ENCODE measurements around the gene CFHR2.

Gene CFHR2

DNA sequence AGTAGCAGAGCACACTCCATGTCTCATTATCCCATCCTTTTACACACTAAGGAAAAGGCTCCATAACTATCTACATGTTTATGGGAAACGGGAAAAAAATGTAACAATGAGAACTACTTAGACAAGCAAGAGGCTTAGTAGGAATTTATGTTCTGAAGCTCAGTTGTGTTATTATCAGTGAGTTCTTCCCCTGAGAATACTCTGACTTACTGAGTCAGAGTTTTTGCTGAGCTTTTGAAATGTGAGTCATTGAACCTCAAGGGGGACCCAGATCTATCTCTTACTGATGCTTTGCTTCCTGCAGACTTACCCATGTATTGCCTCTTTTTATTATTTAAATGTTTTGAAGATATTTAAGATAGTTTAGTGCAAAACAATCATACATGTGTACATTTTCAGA lies 53.9 kb downstream of the CFHR2 start:
- WGBS (ENCODE audit: insufficient coverage): no CpG with 5 or more reads among the region's 1 CpG
- H3K9me3 ChIP-seq (ENCODE audit: control extremely low read depth in 1 of 5, control insufficient read depth in 4 of 5, insufficient read depth in 2 of 5, low read depth in 1 of 5, low read length in 4 of 5): no peaks in the 10 kb centered on the region
- CTCF ChIA-PET: no interaction called here
- H3K27me3 ChIP-seq (replicated peaks in 2 of 5; ENCODE audit: control insufficient read depth in 4 of 5, insufficient read depth in 5 of 5, low read length in 4 of 5): no peaks in the 10 kb centered on the region
- no peak overlapping the region for H3K27ac ChIP-seq (ENCODE audit: insufficient read depth in 1 of 2, low read depth in 1 of 2, low read length in 2 of 2, poor library complexity in 1 of 2, severe bottlenecking in 2 of 2)
- H3K4me3 ChIP-seq (ENCODE audit: control insufficient read depth in 1 of 7, extremely low read depth in 1 of 7, insufficient read depth in 4 of 7, low read depth in 2 of 7, low read length in 6 of 7): no peak overlapping the region
- DNase-seq: no peak
- no peaks in the 10 kb centered on the region for H3K4me1 ChIP-seq (ENCODE audit: control extremely low read depth in 1 of 4, control insufficient read depth in 4 of 4, insufficient read depth in 4 of 4, low read length in 3 of 4)
- POLR2A ChIA-PET: no interaction called here
- no peaks in the 10 kb centered on the region for H3K36me3 ChIP-seq (ENCODE audit: control insufficient read depth in 4 of 4, insufficient read depth in 4 of 4, low read length in 3 of 4)

GRCh38 chr1:197001828-197002227 lies 58.3 kb downstream of the CFHR2 start:
- CTCF ChIA-PET: no interaction called here
- DNase-seq: no peak
- H3K36me3 ChIP-seq (ENCODE audit: control insufficient read depth in 4 of 4, insufficient read depth in 4 of 4, low read length in 3 of 4): no peaks in the 10 kb centered on the region
- POLR2A ChIA-PET: no interaction called here
- no peak overlapping the region for H3K4me3 ChIP-seq (ENCODE audit: control insufficient read depth in 1 of 7, extremely low read depth in 1 of 7, insufficient read depth in 4 of 7, low read depth in 2 of 7, low read length in 6 of 7)
- no peak overlapping the region for H3K27ac ChIP-seq (ENCODE audit: insufficient read depth in 1 of 2, low read depth in 1 of 2, low read length in 2 of 2, poor library complexity in 1 of 2, severe bottlenecking in 2 of 2)
- H3K4me1 ChIP-seq (ENCODE audit: control extremely low read depth in 1 of 4, control insufficient read depth in 4 of 4, insufficient read depth in 4 of 4, low read length in 3 of 4): no peaks in the 10 kb centered on the region
- peaks cover 0 to 1% (median 0%) of the 10 kb centered on the region in 5 experiments for H3K9me3 ChIP-seq (ENCODE audit: control extremely low read depth in 1 of 5, control insufficient read depth in 4 of 5, insufficient read depth in 2 of 5, low read depth in 1 of 5, low read length in 4 of 5)
- 100% methylated on average over 2 of the region's 2 CpGs for WGBS (ENCODE audit: insufficient coverage)
- no peaks in the 10 kb centered on the region for H3K27me3 ChIP-seq (replicated peaks in 2 of 5; ENCODE audit: control insufficient read depth in 4 of 5, insufficient read depth in 5 of 5, low read length in 4 of 5)

DNA sequence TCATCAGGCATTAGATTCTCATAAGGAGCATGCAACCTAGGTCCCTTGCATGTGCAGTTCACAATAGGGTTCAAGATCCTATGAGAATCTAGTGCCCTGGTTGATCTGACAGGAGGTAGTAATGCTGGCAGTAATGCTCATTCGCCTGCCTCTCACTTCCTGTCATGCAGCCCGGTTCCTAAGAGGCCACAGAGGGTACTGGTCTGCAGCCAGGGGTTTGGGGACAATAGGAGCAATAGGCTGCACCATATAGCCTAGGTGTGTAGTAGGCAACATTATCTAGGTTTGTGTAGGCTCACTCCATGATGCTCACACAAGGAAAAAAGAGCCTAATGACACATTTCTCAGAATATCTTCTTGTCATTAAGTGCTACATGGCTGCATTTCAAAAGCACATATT lies 59.6 kb downstream of the CFHR2 start:
- DNase-seq: no peak
- Histone ChIP-seq H3K4me3 (ENCODE audit: control insufficient read depth in 1 of 7, extremely low read depth in 1 of 7, insufficient read depth in 4 of 7, low read depth in 2 of 7, low read length in 6 of 7) (no peak overlapping the region), H3K4me1 (ENCODE audit: control extremely low read depth in 1 of 4, control insufficient read depth in 4 of 4, insufficient read depth in 4 of 4, low read length in 3 of 4) (no peaks in the 10 kb centered on the region), H3K9me3 (ENCODE audit: control extremely low read depth in 1 of 5, control insufficient read depth in 4 of 5, insufficient read depth in 2 of 5, low read depth in 1 of 5, low read length in 4 of 5) (peaks cover 0 to 1% (median 0%) of the 10 kb centered on the region in 5 experiments), H3K27ac (ENCODE audit: insufficient read depth in 1 of 2, low read depth in 1 of 2, low read length in 2 of 2, poor library complexity in 1 of 2, severe bottlenecking in 2 of 2) (no peak overlapping the region), H3K36me3 (ENCODE audit: control insufficient read depth in 4 of 4, insufficient read depth in 4 of 4, low read length in 3 of 4) (no peaks in the 10 kb centered on the region), H3K27me3 (replicated peaks in 2 of 5; ENCODE audit: control insufficient read depth in 4 of 5, insufficient read depth in 5 of 5, low read length in 4 of 5) (no peaks in the 10 kb centered on the region)
- WGBS (ENCODE audit: insufficient coverage): 100% methylated on average over 1 of the region's 2 CpGs
- ChIA-PET POLR2A (no interaction called here), CTCF (no interaction called here)

DNA sequence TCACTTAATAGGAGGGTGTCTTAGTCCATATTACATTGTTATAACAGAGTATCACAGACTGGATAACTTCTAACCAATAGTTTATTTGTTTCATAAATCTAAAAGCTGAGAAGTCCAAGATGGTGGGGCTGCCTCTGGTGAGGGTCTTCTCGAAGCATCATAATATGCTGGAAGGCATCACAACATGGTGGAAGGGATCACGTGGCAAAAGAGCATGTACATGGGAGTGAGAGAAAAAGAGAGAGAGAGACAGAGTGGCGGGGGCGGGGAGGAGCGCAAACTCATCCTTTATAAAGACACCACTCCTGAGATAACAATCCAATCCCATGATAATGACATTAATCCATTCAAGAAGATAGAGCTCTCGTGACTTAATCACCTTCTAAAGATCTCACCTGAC lies 65.3 kb downstream of the CFHR2 start:
- 100% methylated on average over 2 of the region's 6 CpGs for WGBS (ENCODE audit: insufficient coverage)
- no peak overlapping the region for H3K4me3 ChIP-seq (ENCODE audit: control insufficient read depth in 1 of 7, extremely low read depth in 1 of 7, insufficient read depth in 4 of 7, low read depth in 2 of 7, low read length in 6 of 7)

More for the DNA sequence above, 65.3 kb downstream of the CFHR2 start:
- Histone ChIP-seq H3K9me3 (ENCODE audit: control extremely low read depth in 1 of 5, control insufficient read depth in 4 of 5, insufficient read depth in 2 of 5, low read depth in 1 of 5, low read length in 4 of 5) (peaks cover 0 to 3% (median 0%) of the 10 kb centered on the region in 5 experiments), H3K27ac (ENCODE audit: insufficient read depth in 1 of 2, low read depth in 1 of 2, low read length in 2 of 2, poor library complexity in 1 of 2, severe bottlenecking in 2 of 2) (no peak overlapping the region), H3K36me3 (ENCODE audit: control insufficient read depth in 4 of 4, insufficient read depth in 4 of 4, low read length in 3 of 4) (no peaks in the 10 kb centered on the region), H3K27me3 (replicated peaks in 2 of 5; ENCODE audit: control insufficient read depth in 4 of 5, insufficient read depth in 5 of 5, low read length in 4 of 5) (no peaks in the 10 kb centered on the region), H3K4me1 (ENCODE audit: control extremely low read depth in 1 of 4, control insufficient read depth in 4 of 4, insufficient read depth in 4 of 4, low read length in 3 of 4) (no peaks in the 10 kb centered on the region)
- POLR2A ChIA-PET: no interaction called here
- no peak for DNase-seq
- CTCF ChIA-PET: no interaction called here
